Mesothelial cell of epicardium (in vitro differentiated cells): ENCODE measurements around the gene MACROD2. TPM values are rescaled to one million over a fixed set of nuclear protein-coding genes. Genes with fewer than 3 reads are reported as not detected.
"Not testable (repeated sequence)": the region's sequence is repeated elsewhere in the genome, so short reads cannot be mapped to it uniquely, and the experiment has no call there.

Experiments used
- DNase-seq, 2 experiments: peaks; one replicate each; pipeline ENCODE4 v3.0.0; 2021; ENCODE audit warnings: low spot score in 2 of 2; ENCODE audit not compliant: unreplicated experiment in 2 of 2
- H3K27ac Mint-ChIP-seq: 2 replicates; pipeline ENCODE4 v1.8.0; 2021; ENCODE audit warnings: mixed read lengths
- H3K27me3 Mint-ChIP-seq: 2 replicates; pipeline ENCODE4 v1.8.0; 2021; ENCODE audit warnings: low read depth, mixed read lengths
- H3K36me3 Mint-ChIP-seq: 2 replicates; pipeline ENCODE4 v1.8.0; 2021; ENCODE audit warnings: mixed read lengths
- H3K4me1 Mint-ChIP-seq: 2 replicates; pipeline ENCODE4 v1.8.0; 2021; ENCODE audit warnings: mixed read lengths
- H3K4me3 Mint-ChIP-seq: 2 replicates; pipeline ENCODE4 v1.8.0; 2021; ENCODE audit warnings: mild to moderate bottlenecking, moderate library complexity, mixed read lengths
- H3K9me3 Mint-ChIP-seq: 2 replicates; pipeline ENCODE4 v1.8.0; 2021; ENCODE audit warnings: mixed read lengths
- total RNA-seq: library from RNA; stranded (reverse); gene quantifications from 3 replicates; pipeline ENCODE4 v1.2.1, GENCODE V29; 2021
- TF ChIP-seq, protein P1 (sequence below): fragments of 200-600 bp; sonication (generic); IDR thresholded peaks from one replicate; pipeline ENCODE4 v1.5.0; 2021; ENCODE audit warnings: antibody characterized with exemption; ENCODE audit not compliant: unreplicated experiment

Gene MACROD2
- total RNA-seq, 1 donor from 2014 or later = 10.0 TPM

DNA sequence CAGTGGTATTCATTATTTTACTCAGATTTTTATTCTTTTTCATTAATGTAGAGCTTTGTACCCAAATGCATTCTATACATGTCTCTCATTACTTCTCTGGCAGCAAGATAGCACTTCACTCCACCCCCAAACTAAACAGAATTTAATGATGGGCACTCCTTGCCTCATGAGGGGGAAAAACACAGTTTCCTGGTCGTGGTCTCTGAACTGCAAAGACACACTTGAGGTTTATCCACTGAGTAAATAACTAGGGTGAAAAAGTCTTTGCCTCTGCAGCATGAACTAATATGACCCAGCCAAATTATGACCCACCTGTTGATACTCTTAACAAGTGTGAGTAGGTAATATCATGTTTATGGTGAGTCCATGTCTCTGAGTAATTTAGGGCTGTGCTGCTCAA is 1127.3 kb downstream of the MACROD2 start:
- no peak overlapping the region for H3K4me3 Mint-ChIP-seq
- no peaks in the 10 kb centered on the region for H3K27me3 Mint-ChIP-seq
- no peaks in the 10 kb centered on the region for H3K36me3 Mint-ChIP-seq
- DNase-seq = no peak
- H3K4me1 Mint-ChIP-seq = no peaks in the 10 kb centered on the region
- H3K9me3 Mint-ChIP-seq = peaks cover 6% of the 10 kb centered on the region
- H3K27ac Mint-ChIP-seq = no peak overlapping the region
- TF ChIP-seq, protein P1, sequence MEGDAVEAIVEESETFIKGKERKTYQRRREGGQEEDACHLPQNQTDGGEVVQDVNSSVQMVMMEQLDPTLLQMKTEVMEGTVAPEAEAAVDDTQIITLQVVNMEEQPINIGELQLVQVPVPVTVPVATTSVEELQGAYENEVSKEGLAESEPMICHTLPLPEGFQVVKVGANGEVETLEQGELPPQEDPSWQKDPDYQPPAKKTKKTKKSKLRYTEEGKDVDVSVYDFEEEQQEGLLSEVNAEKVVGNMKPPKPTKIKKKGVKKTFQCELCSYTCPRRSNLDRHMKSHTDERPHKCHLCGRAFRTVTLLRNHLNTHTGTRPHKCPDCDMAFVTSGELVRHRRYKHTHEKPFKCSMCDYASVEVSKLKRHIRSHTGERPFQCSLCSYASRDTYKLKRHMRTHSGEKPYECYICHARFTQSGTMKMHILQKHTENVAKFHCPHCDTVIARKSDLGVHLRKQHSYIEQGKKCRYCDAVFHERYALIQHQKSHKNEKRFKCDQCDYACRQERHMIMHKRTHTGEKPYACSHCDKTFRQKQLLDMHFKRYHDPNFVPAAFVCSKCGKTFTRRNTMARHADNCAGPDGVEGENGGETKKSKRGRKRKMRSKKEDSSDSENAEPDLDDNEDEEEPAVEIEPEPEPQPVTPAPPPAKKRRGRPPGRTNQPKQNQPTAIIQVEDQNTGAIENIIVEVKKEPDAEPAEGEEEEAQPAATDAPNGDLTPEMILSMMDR = no peak

GRCh38 chr20:15131176-15131575 is 1135.9 kb downstream of the MACROD2 start:
- Mint-ChIP-seq H3K27me3 (no peaks in the 10 kb centered on the region), H3K4me1 (no peaks in the 10 kb centered on the region), H3K4me3 (no peak overlapping the region), H3K36me3 (no peaks in the 10 kb centered on the region), H3K9me3 (no peaks in the 10 kb centered on the region), H3K27ac (no peak overlapping the region)
- DNase-seq = no peak
- TF ChIP-seq, protein P1 = no peak

DNA sequence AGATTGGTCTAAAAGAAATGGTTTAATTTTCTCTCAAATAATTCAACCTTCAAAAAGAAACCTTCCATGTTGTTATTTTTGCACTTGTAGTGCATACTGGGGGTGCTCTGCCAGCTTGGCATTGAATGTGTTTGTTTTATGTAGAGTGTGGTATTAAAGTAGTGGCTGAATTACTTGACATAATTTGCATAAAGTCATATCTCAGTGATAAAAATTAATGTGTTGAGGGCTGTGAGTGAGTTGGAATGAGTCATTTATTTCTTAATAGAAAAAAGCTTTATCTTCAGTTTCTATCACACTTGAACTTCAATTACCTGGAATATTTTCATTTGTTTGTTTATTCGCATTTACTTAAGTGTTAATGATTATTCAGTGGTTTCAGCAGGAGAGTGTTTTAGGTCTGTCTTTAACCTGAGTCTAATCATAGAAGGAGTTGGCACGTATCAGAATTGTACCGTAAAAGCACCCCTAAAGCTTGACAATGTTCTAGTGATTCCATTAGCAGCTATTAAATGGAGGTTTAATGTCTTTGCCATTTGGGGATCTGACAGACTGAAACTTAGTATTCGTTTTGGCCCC is 1143.3 kb downstream of the MACROD2 start:
- Mint-ChIP-seq H3K27ac (no peak overlapping the region), H3K9me3 (no peaks in the 10 kb centered on the region), H3K4me1 (no peaks in the 10 kb centered on the region), H3K27me3 (no peaks in the 10 kb centered on the region), H3K36me3 (peaks cover 4% of the 10 kb centered on the region), H3K4me3 (no peak overlapping the region)
- TF ChIP-seq, protein P1 = no peak
- DNase-seq = no peak

- no peaks in the 10 kb centered on the region for H3K27me3 Mint-ChIP-seq
- no peak overlapping the region for H3K27ac Mint-ChIP-seq
- TF ChIP-seq, protein P1 = no peak
- no peak overlapping the region for H3K4me3 Mint-ChIP-seq
- no peaks in the 10 kb centered on the region for H3K9me3 Mint-ChIP-seq
- DNase-seq = no peak
- no peaks in the 10 kb centered on the region for H3K4me1 Mint-ChIP-seq
- peaks cover 4% of the 10 kb centered on the region for H3K36me3 Mint-ChIP-seq
These were observed 1144.2 kb downstream of the MACROD2 start for GRCh38 chr20:15139522-15139921.

GRCh38 chr20:15140286-15140685 is 1145.0 kb downstream of the MACROD2 start:
- TF ChIP-seq, protein P1 = no peak
- Mint-ChIP-seq H3K4me1 (peaks cover 3% of the 10 kb centered on the region), H3K9me3 (no peaks in the 10 kb centered on the region), H3K36me3 (peaks cover 4% of the 10 kb centered on the region), H3K27me3 (no peaks in the 10 kb centered on the region), H3K4me3 (no peak overlapping the region), H3K27ac (no peak overlapping the region)
- no peak for DNase-seq

DNA sequence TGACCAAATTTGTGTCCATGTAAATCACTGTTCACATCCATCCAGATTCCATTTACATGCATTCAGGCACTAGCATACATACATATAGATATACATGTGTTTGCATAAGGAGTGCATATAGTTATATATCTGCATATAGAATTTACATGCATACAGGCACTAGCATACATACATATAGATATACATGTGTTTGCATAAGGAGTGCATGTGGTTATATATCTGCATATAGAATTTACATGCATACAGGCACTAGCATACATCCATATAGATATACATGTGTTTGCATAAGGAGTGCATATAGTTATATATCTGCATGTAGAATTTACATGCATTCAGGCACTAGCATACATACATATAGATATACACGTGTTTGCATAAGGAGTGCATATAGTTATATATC is 1145.6 kb downstream of the MACROD2 start:
- not testable (repeated sequence) for H3K27me3 Mint-ChIP-seq, DNase-seq, H3K9me3 Mint-ChIP-seq, H3K36me3 Mint-ChIP-seq, H3K4me1 Mint-ChIP-seq, H3K27ac Mint-ChIP-seq, H3K4me3 Mint-ChIP-seq
